GM12878 (cell line): ENCODE measurements around the gene DCAF4. TPM values are rescaled to one million over a fixed set of nuclear protein-coding genes. Genes with fewer than 3 reads are reported as not detected.

Source experiments
- ATAC-seq: fragments of 200-7000 bp; cut with Tn5 transposase; 3 replicates; pipeline ENCODE4 v1.9.1; 2020; ENCODE audit warnings: mild to moderate bottlenecking, moderate library complexity
- BruUV-seq: library from RNA; stranded (reverse); fragments of 400-500 nt; replicated peaks from 2 replicates; lab custom pipeline; 2021; lab: Mats Ljungman, UMichigan
- CTCF ChIA-PET: fragments of 300-600 bp; sonication (Branson Sonifier 250); formaldehyde crosslinking; extraction: SDS; loops from one replicate; lab custom pipeline; 2021; ENCODE audit warnings: inconsistent platforms; lab: Yijun Ruan, JAX
- POLR2A ChIA-PET: fragments of 350-600 bp; formaldehyde crosslinking; extraction: SDS; loops from one replicate; lab custom pipeline; 2021; ENCODE audit warnings: inconsistent platforms; lab: Charles Lee
- RAD21 ChIA-PET: fragments of 300-600 bp; sonication (Branson Sonifier 250); formaldehyde crosslinking; loops from one replicate; lab custom pipeline; 2023; ENCODE audit warnings: antibody characterized with exemption; ENCODE audit not compliant: unreplicated experiment; lab: Charles Lee
- SMC1A ChIA-PET: fragments of 300-600 bp; sonication (Branson Sonifier 250); formaldehyde crosslinking; loops from one replicate; lab custom pipeline; 2023; ENCODE audit not compliant: unreplicated experiment, uncharacterized antibody; lab: Charles Lee
- DNase-seq: peaks from one replicate; pipeline ENCODE4 v3.0.0-alpha.2; 2011; ENCODE audit warnings: low read depth, low spot score
- FAIRE-seq: peaks from 3 replicates; lab custom pipeline; 2011; peaks lifted over from hg19 to GRCh38; lab: Jason Lieb, UNC
- H2AFZ ChIP-seq: 2 replicates; pipeline ENCODE4 v1.6.0; 2011; ENCODE audit warnings: low read depth, low read length, control low read depth; ENCODE audit not compliant: control insufficient read depth
- H3K27ac ChIP-seq: 2 replicates; pipeline ENCODE4 v1.5.1; 2011; ENCODE audit warnings: control low read depth; ENCODE audit not compliant: control insufficient read depth, insufficient read depth
- H3K27me3 ChIP-seq, 2 experiments: replicated peaks in 1 of 2; 2 replicates each; pipeline versions ENCODE4 v1.6.0 to v1.6.1; 2011; ENCODE audit warnings: low read length in 1 of 2; ENCODE audit not compliant: control insufficient read depth in 2 of 2, insufficient read depth in 2 of 2
- H3K36me3 ChIP-seq, 2 experiments: 2 replicates each; pipeline ENCODE4 v1.5.1; 2011; ENCODE audit warnings: low read length in 1 of 2; ENCODE audit not compliant: control insufficient read depth in 2 of 2, insufficient read depth in 2 of 2
- H3K4me1 ChIP-seq: 2 replicates; pipeline ENCODE4 v1.6.1; 2011; ENCODE audit warnings: mild to moderate bottlenecking, low read length, moderate library complexity, mixed read lengths; ENCODE audit not compliant: control insufficient read depth, insufficient read depth
- H3K4me2 ChIP-seq: 2 replicates; pipeline ENCODE4 v1.6.0; 2011; ENCODE audit warnings: control low read depth; ENCODE audit not compliant: control insufficient read depth, insufficient read depth
- H3K4me3 ChIP-seq: fragments of 200-600 bp; sonication (generic); 2 replicates; pipeline ENCODE4 v1.5.1; 2016
- H3K79me2 ChIP-seq: 2 replicates; pipeline ENCODE4 v1.6.0; 2011; ENCODE audit warnings: low read length; ENCODE audit not compliant: control insufficient read depth, insufficient read depth
- H3K9ac ChIP-seq: 2 replicates; pipeline ENCODE4 v1.8.0; 2011; ENCODE audit warnings: low read length, control low read depth, mixed read lengths; ENCODE audit not compliant: control insufficient read depth, insufficient read depth
- H3K9me3 ChIP-seq: replicated peaks from 3 replicates; pipeline ENCODE4 v1.5.1; 2011; ENCODE audit warnings: mild to moderate bottlenecking, low read length; ENCODE audit not compliant: control insufficient read depth, insufficient read depth
- H4K20me1 ChIP-seq: 2 replicates; pipeline ENCODE4 v1.6.0; 2011; ENCODE audit not compliant: control insufficient read depth, insufficient read depth
- FOXK2 ChIP-seq: fragments of 450-650 bp; IDR thresholded peaks from 2 replicates; pipeline ENCODE4 v1.6.1; 2017; ENCODE audit warnings: mild to moderate bottlenecking, moderate library complexity
- MEF2B ChIP-seq: fragments of 450-650 bp; IDR thresholded peaks from 2 replicates; pipeline ENCODE4 v1.6.1; 2018; ENCODE audit warnings: mild to moderate bottlenecking, moderate library complexity; ENCODE audit not compliant: partially characterized antibody, poor library complexity, severe bottlenecking
- MTA3 ChIP-seq: IDR thresholded peaks from 2 replicates; pipeline ENCODE4 v1.6.1; 2012; ENCODE audit warnings: low read length, inconsistent platforms, borderline replicate concordance
- RB1 ChIP-seq: fragments of 450-650 bp; formaldehyde crosslinking; IDR thresholded peaks from 2 replicates; pipeline ENCODE4 v1.6.1; 2017; ENCODE audit warnings: mild to moderate bottlenecking, borderline replicate concordance
- SMC3 ChIP-seq: IDR thresholded peaks from 2 replicates; pipeline ENCODE4 v1.6.1; 2011; ENCODE audit warnings: low read length, improper control_type of control experiment, borderline replicate concordance
- WGBS: methylation state at CpG from one replicate; pipeline ENCODE4 v1.1.6; 2016; ENCODE audit warnings: low lambda C conversion rate; ENCODE audit not compliant: insufficient replicate concordance, insufficient coverage; ENCODE audit errors: missing lambda C conversion rate; 5-methylcytosine and 5-hydroxymethylcytosine counted together
- in situ Hi-C: fragments of 300-500 bp; cut with MboI; formaldehyde crosslinking; loops from 9 replicates; pipeline ENCODE4 v1.14.3; 2018; ENCODE audit warnings: mixed read lengths
- intact Hi-C: fragments of 100-400 bp; cut with micrococcal nuclease; formaldehyde crosslinking; loops from one replicate; pipeline ENCODE4 v1.14.2; 2022; ENCODE audit not compliant: unreplicated experiment
- polyA plus RNA-seq, 11 experiments: library from polyadenylated mRNA; depleted of rRNA in 4 of 11; unstranded in 6 of 11; stranded (reverse) in 5 of 11; fragments of >200 nt; fragmentation: Nextera tagmentation in 4 of 11; fragmentation: Illumina TruSeq in 1 of 11; extraction: Ambion mirVana in 4 of 11; extraction: Trizol in 1 of 11; gene quantifications; 1 replicate in 1 of 11; 2 replicates in 10 of 11; pipeline versions ENCODE4 v1.2.1 to v1.2.3, GENCODE V29; 2011 to 2016; ENCODE audit warnings: inconsistent platforms in 2 of 11, missing spikeins in 2 of 11, low read depth in 1 of 11
- total RNA-seq, 4 experiments: library from RNA; depleted of rRNA in 3 of 4; stranded (reverse); fragments of >200 nt in 3 of 4; fragmentation: Illumina TruSeq in 1 of 4; extraction: Trizol in 1 of 4; gene quantifications; 2 replicates each; pipeline versions ENCODE4 v1.2.1 to v1.2.3, GENCODE V29; 2013 to 2021
- TF ChIP-seq, protein P1 (sequence below): fragments of 450-650 bp; IDR thresholded peaks from 2 replicates; pipeline ENCODE4 v1.6.1; 2016; ENCODE audit warnings: mild to moderate bottlenecking
- TF ChIP-seq, protein P2 (sequence below): fragments of 450-650 bp; formaldehyde crosslinking; IDR thresholded peaks from 2 replicates; pipeline ENCODE4 v1.5.0; 2022; ENCODE audit warnings: mild to moderate bottlenecking, missing genetic modification characterization
- TF ChIP-seq, protein P3 (sequence below): IDR thresholded peaks from 2 replicates; pipeline ENCODE4 v1.6.1; 2012; ENCODE audit warnings: low read depth, low read length, improper control_type of control experiment

Gene DCAF4
- total and polyA plus RNA-seq, 10 of the 15 experiments (the other 5 are each of a cell fraction or from before 2014, with no cell fraction given), result 2.6 to 51.1 (median 21.0) TPM

DNA sequence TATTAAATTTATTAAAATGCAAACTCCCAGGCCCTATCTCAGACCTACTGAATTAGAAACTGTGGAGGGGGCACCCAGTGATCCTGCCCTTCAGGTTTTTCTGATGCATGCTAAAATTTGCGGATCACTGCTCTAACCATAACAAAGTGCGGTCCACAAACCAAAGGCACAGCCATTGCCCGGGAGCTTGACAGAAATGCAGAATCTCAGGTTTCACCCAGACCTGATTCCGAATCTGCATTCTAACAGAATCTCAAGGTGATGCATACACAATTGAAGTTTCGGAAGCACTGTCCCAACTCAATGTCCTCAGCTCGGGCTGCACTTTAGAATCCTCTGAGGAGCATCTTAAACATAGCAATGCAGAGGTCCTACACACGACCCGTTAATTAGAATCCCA is 54.6 kb downstream of the DCAF4 start:
- CTCF ChIA-PET, result no interaction called here
- Histone ChIP-seq H3K27me3 (no peaks in the 10 kb centered on the region), H3K4me2 (no peak overlapping the region), H3K4me1 (no peaks in the 10 kb centered on the region), H3K79me2 (no peaks in the 10 kb centered on the region), H3K4me3 (no peak overlapping the region), H3K9ac (no peak overlapping the region), H3K9me3 (no peaks in the 10 kb centered on the region), H2AFZ (no peak overlapping the region), H4K20me1 (no peaks in the 10 kb centered on the region), H3K36me3 (peaks cover 2 to 5% of the 10 kb centered on the region in 2 experiments; a peak in 3 of 4 replicates), H3K27ac (no peak overlapping the region)
- over 99% methylated on average over 8 of the region's 8 CpGs for WGBS
- DNase-seq (no peak), ATAC-seq (no peak), FAIRE-seq (no peak)
- in situ Hi-C loops (no loop called here), intact Hi-C loops (no loop called here)
- no TSS peak for BruUV-seq
- TF ChIP-seq, protein P1, sequence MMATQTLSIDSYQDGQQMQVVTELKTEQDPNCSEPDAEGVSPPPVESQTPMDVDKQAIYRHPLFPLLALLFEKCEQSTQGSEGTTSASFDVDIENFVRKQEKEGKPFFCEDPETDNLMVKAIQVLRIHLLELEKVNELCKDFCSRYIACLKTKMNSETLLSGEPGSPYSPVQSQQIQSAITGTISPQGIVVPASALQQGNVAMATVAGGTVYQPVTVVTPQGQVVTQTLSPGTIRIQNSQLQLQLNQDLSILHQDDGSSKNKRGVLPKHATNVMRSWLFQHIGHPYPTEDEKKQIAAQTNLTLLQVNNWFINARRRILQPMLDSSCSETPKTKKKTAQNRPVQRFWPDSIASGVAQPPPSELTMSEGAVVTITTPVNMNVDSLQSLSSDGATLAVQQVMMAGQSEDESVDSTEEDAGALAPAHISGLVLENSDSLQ, result no peak
- TF ChIP-seq, protein P2, sequence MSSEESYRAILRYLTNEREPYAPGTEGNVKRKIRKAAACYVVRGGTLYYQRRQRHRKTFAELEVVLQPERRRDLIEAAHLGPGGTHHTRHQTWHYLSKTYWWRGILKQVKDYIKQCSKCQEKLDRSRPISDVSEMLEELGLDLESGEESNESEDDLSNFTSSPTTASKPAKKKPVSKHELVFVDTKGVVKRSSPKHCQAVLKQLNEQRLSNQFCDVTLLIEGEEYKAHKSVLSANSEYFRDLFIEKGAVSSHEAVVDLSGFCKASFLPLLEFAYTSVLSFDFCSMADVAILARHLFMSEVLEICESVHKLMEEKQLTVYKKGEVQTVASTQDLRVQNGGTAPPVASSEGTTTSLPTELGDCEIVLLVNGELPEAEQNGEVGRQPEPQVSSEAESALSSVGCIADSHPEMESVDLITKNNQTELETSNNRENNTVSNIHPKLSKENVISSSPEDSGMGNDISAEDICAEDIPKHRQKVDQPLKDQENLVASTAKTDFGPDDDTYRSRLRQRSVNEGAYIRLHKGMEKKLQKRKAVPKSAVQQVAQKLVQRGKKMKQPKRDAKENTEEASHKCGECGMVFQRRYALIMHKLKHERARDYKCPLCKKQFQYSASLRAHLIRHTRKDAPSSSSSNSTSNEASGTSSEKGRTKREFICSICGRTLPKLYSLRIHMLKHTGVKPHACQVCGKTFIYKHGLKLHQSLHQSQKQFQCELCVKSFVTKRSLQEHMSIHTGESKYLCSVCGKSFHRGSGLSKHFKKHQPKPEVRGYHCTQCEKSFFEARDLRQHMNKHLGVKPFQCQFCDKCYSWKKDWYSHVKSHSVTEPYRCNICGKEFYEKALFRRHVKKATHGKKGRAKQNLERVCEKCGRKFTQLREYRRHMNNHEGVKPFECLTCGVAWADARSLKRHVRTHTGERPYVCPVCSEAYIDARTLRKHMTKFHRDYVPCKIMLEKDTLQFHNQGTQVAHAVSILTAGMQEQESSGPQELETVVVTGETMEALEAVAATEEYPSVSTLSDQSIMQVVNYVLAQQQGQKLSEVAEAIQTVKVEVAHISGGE (CRISPR knock-in tag), result no peak
- TF ChIP-seq, protein P3, sequence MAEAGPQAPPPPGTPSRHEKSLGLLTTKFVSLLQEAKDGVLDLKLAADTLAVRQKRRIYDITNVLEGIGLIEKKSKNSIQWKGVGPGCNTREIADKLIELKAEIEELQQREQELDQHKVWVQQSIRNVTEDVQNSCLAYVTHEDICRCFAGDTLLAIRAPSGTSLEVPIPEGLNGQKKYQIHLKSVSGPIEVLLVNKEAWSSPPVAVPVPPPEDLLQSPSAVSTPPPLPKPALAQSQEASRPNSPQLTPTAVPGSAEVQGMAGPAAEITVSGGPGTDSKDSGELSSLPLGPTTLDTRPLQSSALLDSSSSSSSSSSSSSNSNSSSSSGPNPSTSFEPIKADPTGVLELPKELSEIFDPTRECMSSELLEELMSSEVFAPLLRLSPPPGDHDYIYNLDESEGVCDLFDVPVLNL, result no peak
- no peak for TF ChIP-seq FOXK2
- TF ChIP-seq SMC3, result no peak
- no peak for TF ChIP-seq MTA3
- no peak for TF ChIP-seq RB1
- TF ChIP-seq MEF2B, result no peak
- RAD21 ChIA-PET, result no interaction called here
- POLR2A ChIA-PET, result interaction anchor here (0.5 kb wide), 1 partner anchor 116 kb away, joined by 3 read pairs; no protein-coding TSS in a partner anchor
- SMC1A ChIA-PET, result no interaction called here
